Measurements from ENCODE around the gene PSAT1. TPM values are rescaled to one million over a fixed set of nuclear protein-coding genes. Genes with fewer than 3 reads are reported as not detected.

The PSAT1 gene
- total RNA-seq, 6 experiments from 2014 or later, result 56.5 to 102 (median 61.9) TPM

DNA sequence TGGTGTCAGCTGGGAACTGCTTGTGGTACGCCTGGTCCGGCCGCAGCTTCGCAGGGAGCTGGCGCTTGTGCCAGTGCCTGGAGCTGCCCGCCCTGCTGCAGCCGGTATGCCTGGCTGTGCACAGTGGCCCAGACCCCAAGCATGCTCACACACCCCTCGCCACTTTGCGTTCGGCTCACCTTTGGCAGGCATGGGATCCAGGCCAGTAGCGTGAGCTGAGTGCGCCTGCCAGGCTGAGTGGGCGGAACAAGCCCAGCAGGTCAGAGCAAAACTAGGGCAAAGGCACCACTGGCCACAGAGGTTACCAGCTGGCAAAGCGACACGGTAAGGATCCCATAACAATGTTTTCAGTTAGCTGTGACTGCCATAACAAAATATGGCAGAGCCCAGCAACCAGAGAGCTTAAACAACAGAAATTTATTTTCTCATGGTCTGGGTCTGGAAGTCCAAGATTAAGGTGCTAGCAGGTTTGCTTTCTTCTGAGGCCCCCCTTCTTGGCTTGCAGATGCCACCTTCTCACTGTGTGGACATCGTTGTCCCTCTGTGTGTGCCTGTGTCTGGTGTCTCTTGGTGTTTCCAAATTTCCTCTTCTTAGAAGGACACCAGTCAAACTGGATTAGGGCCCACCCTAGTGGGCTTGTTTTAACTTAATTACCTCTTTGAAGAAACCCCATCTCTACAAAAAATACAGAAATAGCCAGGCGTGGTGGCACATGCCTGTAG is 61.6 kb downstream of the PSAT1 start:
- peaks cover 9% of the 10 kb centered on the region for H3K4me1 Mint-ChIP-seq (ENCODE audit: low read depth)

DNA sequence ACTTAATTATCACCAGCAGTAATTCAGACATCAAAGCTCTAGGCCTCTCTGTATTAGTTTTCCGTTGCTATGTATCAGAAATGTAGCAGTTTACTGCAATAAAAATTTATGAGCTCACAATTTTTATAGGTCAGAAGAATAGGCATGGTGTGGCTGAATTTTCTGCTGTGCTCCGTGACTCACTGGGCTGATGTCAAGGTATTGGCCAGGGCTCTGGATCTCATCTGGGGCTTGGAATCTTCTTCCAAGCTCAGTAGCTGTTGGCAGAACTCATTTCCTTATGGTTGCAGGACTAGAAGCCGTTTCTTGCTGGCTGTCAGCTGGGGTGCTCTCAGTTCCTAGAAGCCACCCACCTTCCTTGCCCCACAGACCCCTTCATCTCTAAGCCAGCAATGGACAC is 66.3 kb downstream of the PSAT1 start:
- Mint-ChIP-seq H3K4me1 (ENCODE audit: low read depth) (peaks cover 32% of the 10 kb centered on the region), H3K4me3 (peak overlapping the region; percentile 12; the same call in 1 of the 2 replicates), H3K36me3 (ENCODE audit: low read depth) (no peaks in the 10 kb centered on the region; the same call in 1 of the 2 replicates), H3K27ac (peak overlapping the region; percentile 73; the same call in 1 of the 2 replicates), H3K9me3 (no peaks in the 10 kb centered on the region), H3K27me3 (ENCODE audit: insufficient read depth) (no peaks in the 10 kb centered on the region; the same call in 1 of the 2 replicates)
- peak; percentile 78 for DNase-seq
- TF ChIP-seq, protein P1, sequence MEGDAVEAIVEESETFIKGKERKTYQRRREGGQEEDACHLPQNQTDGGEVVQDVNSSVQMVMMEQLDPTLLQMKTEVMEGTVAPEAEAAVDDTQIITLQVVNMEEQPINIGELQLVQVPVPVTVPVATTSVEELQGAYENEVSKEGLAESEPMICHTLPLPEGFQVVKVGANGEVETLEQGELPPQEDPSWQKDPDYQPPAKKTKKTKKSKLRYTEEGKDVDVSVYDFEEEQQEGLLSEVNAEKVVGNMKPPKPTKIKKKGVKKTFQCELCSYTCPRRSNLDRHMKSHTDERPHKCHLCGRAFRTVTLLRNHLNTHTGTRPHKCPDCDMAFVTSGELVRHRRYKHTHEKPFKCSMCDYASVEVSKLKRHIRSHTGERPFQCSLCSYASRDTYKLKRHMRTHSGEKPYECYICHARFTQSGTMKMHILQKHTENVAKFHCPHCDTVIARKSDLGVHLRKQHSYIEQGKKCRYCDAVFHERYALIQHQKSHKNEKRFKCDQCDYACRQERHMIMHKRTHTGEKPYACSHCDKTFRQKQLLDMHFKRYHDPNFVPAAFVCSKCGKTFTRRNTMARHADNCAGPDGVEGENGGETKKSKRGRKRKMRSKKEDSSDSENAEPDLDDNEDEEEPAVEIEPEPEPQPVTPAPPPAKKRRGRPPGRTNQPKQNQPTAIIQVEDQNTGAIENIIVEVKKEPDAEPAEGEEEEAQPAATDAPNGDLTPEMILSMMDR (IDR thresholded peaks at IDR 0.05), result no peak

More for the DNA sequence above, 61.6 kb downstream of the PSAT1 start:
- Mint-ChIP-seq H3K27me3 (ENCODE audit: insufficient read depth) (no peaks in the 10 kb centered on the region; the same call in 1 of the 2 replicates), H3K9me3 (no peaks in the 10 kb centered on the region), H3K27ac (no peak overlapping the region), H3K4me3 (no peak overlapping the region), H3K36me3 (ENCODE audit: low read depth) (no peaks in the 10 kb centered on the region)
- TF ChIP-seq, protein P1 (IDR thresholded peaks at IDR 0.05), result no peak
- DNase-seq, result no peak

DNA sequence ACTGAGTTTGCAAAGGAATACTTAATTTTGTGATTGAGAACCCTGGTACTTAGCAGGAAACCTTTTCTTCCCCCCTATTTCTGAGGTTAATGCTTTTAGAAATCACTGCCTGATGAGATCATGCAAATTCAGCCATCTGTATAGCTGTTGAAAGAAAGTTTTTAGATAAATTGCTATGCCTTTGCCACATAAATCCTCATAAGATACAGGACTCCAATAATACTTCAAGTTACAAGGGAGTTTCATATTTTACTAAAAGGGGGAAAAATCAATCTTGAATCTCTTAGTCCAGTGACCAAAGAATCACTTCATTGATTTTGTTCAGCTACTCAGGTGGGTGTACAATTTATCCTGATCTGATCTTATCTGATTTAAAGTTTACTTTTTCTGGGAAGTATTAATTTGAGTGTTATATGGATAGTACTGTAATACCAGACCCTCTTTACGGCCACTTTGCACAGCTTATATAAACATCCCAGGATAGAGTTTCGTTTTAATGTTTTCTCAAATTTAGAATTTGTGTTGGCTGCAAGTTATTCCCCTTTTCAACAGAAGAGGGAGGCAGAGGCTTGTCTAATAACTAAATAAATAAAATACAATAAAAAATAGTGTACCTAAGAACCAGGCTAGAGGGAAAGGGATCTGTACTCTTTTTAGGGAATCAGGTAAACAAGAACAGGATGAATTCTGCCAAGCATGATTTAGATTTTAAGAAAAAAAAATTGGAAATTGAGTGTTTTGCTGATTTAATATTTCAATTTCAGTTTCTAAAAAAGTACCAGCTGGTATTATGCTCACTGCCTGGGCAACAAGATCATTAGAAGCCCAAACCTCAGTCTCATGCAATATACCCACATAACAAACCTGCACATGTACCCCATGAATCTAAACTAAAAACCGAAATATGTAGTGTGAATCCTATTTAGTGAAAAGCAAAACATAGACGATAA is 69.1 kb downstream of the PSAT1 start:
- DNase-seq, result peak; percentile 30
- peaks cover 5% of the 10 kb centered on the region; the same call in 1 of the 2 replicates for H3K36me3 Mint-ChIP-seq (ENCODE audit: low read depth)
- H3K27ac Mint-ChIP-seq, result no peak overlapping the region
- peak overlapping the region; percentile 60 for H3K4me3 Mint-ChIP-seq
- H3K9me3 Mint-ChIP-seq, result no peaks in the 10 kb centered on the region
- H3K27me3 Mint-ChIP-seq (ENCODE audit: insufficient read depth), result no peaks in the 10 kb centered on the region
- H3K4me1 Mint-ChIP-seq (ENCODE audit: low read depth), result peaks cover 57% of the 10 kb centered on the region
- TF ChIP-seq, protein P1 (IDR thresholded peaks at IDR 0.05), result peak; percentile 89

DNA sequence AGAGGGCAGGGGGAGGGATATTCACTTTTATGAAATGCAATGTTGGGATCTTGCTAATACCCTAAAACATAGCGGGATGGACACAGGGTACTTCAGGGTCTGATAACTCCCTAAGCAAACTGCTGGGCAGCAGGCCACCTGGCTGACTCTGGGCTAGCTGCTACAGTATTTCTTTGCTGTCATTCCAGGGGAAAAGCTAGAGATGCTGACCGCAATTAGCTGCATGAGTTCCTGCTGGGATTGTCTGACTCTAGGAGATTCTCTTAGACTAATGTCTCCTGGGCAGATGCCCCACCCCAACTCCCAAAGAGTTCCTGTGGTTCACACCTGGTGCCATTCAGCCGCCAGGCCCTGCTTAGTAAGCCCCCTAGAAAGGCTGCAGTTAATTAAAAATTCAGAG is 69.9 kb downstream of the PSAT1 start:
- H3K9me3 Mint-ChIP-seq, result no peaks in the 10 kb centered on the region
- no peak for DNase-seq
- peaks cover 60% of the 10 kb centered on the region for H3K4me1 Mint-ChIP-seq (ENCODE audit: low read depth)
- H3K4me3 Mint-ChIP-seq, result no peak overlapping the region
- no peak overlapping the region for H3K27ac Mint-ChIP-seq
- TF ChIP-seq, protein P1 (IDR thresholded peaks at IDR 0.05), result no peak
- peaks cover 5% of the 10 kb centered on the region; the same call in 1 of the 2 replicates for H3K36me3 Mint-ChIP-seq (ENCODE audit: low read depth)
- no peaks in the 10 kb centered on the region for H3K27me3 Mint-ChIP-seq (ENCODE audit: insufficient read depth)

DNA sequence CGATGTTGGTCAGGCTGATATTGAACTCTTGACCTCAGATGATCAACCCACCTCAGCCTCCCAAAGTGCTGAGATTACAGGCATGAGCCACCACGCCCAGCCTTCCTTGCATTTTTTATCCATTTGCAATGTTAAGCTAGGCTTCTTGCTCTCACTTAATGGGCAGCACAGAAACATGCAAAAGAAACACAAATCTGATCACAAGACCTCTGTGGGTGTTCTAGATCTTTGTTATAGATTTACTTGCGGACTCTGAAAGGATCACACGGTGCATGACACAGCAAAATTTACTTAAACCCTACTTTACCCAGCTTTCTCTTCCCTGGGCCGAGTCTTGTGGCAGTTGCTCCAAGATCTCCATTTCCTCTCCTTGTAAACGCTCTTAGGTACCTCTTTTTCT is 71.3 kb downstream of the PSAT1 start:
- H3K4me3 Mint-ChIP-seq, result no peak overlapping the region
- TF ChIP-seq, protein P1 (IDR thresholded peaks at IDR 0.05), result no peak
- peak overlapping the region; percentile 53 for H3K27ac Mint-ChIP-seq
- H3K9me3 Mint-ChIP-seq, result no peaks in the 10 kb centered on the region
- H3K27me3 Mint-ChIP-seq (ENCODE audit: insufficient read depth), result no peaks in the 10 kb centered on the region
- peak; percentile 21 for DNase-seq
- peaks cover 5% of the 10 kb centered on the region; the same call in 1 of the 2 replicates for H3K36me3 Mint-ChIP-seq (ENCODE audit: low read depth)
- peaks cover 54% of the 10 kb centered on the region for H3K4me1 Mint-ChIP-seq (ENCODE audit: low read depth)

Data from HFFc6 (cell line).